IPS DF 6.9 (cell line): ENCODE results near the gene TENT4B.

ENCODE experiments used
- DNase-seq: peaks from one replicate; pipeline ENCODE4 v3.0.0-alpha.2; 2013; ENCODE audit warnings: low read depth, low spot score
- H3K27ac ChIP-seq: one replicate; pipeline ENCODE4 v1.5.1; 2013; ENCODE audit warnings: low read length, control low read depth
- H3K27me3 ChIP-seq: 2 replicates; pipeline ENCODE4 v1.6.1; 2013; ENCODE audit warnings: mild to moderate bottlenecking, low read length; ENCODE audit not compliant: control insufficient read depth, insufficient read depth
- H3K36me3 ChIP-seq: 2 replicates; pipeline ENCODE4 v1.6.1; 2013; ENCODE audit warnings: low read length; ENCODE audit not compliant: control insufficient read depth, insufficient read depth
- H3K4me1 ChIP-seq: 2 replicates; pipeline ENCODE4 v1.6.1; 2013; ENCODE audit warnings: low read length; ENCODE audit not compliant: control insufficient read depth, insufficient read depth
- H3K4me3 ChIP-seq: 2 replicates; pipeline ENCODE4 v1.5.1; 2013; ENCODE audit warnings: mild to moderate bottlenecking, low read length
- H3K9me3 ChIP-seq: 2 replicates; pipeline ENCODE4 v1.6.1; 2013; ENCODE audit warnings: low read length, inconsistent platforms; ENCODE audit not compliant: control insufficient read depth, insufficient read depth
- WGBS: extraction: QIAGEN DNeasy Blood & Tissue Kit; methylation state at CpG from one replicate; pipeline ENCODE4 v1.1.7; 2013; ENCODE audit warnings: mixed read lengths, missing lambda C conversion rate; ENCODE audit not compliant: insufficient read length, insufficient coverage; 5-methylcytosine and 5-hydroxymethylcytosine counted together

Gene TENT4B

DNA sequence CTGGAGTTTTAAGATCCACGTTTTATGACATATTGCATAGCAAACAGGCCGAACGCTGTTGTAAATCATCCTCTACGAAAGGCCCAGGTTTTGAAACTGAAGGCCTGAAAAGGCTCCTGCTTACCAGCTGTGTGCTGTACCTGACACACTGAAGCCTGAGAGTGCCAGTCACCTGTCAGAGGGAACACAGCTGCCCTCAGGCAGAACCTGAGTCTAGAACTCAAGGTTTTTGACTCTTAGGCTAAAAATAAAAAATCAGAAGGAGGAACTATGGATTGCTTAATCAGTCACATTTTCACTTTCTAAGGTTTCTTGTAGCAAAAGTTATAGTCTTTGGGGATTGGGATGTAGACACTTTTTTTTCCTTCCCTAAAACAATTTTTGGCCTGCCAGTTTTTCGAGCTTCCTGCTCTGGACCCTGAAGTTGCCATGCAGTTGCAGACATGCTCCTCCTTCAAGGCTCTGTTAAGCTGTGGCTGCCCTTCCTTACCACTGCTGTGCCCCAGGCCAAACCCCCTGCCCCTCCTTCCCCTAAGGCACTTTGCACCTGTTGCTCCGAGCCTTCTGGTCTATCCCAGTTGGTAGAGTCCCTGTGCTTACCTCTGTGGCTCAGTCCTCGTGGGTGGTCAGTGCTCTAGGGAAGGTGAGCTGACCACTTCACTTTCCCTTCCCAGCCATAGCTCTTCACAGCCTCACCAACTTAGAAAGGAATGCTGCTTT lies 56.6 kb downstream of the TENT4B start:
- no peak overlapping the region for H3K4me3 ChIP-seq
- no peak for DNase-seq
- H3K27me3 ChIP-seq = no peaks in the 10 kb centered on the region
- no peaks in the 10 kb centered on the region for H3K4me1 ChIP-seq
- no peaks in the 10 kb centered on the region for H3K9me3 ChIP-seq
- H3K27ac ChIP-seq = no peak overlapping the region
- H3K36me3 ChIP-seq = no peaks in the 10 kb centered on the region
- WGBS = no CpG with 5 or more reads among the region's 7 CpGs

GRCh38 chr16:50210266-50211038 lies 57.3 kb downstream of the TENT4B start:
- no peaks in the 10 kb centered on the region for H3K27me3 ChIP-seq
- no peak overlapping the region for H3K27ac ChIP-seq
- H3K4me3 ChIP-seq = no peak overlapping the region
- H3K9me3 ChIP-seq = no peaks in the 10 kb centered on the region
- WGBS = no CpG with 5 or more reads among the region's 5 CpGs
- no peaks in the 10 kb centered on the region for H3K4me1 ChIP-seq
- H3K36me3 ChIP-seq = no peaks in the 10 kb centered on the region
- DNase-seq = peak; percentile 55

- no peak overlapping the region for H3K4me3 ChIP-seq
- no peaks in the 10 kb centered on the region for H3K4me1 ChIP-seq
- no peak for DNase-seq
- no peak overlapping the region for H3K27ac ChIP-seq
- WGBS = no CpG with 5 or more reads among the region's 4 CpGs
- H3K36me3 ChIP-seq = no peaks in the 10 kb centered on the region
- H3K9me3 ChIP-seq = no peaks in the 10 kb centered on the region
- H3K27me3 ChIP-seq = no peaks in the 10 kb centered on the region
Observed at GRCh38 chr16:50213939-50214519, 60.9 kb downstream of the TENT4B start.

GRCh38 chr16:50215680-50216079 lies 62.6 kb downstream of the TENT4B start:
- no peaks in the 10 kb centered on the region for H3K4me1 ChIP-seq
- no CpG with 5 or more reads among the region's 4 CpGs for WGBS
- no peak for DNase-seq
- no peaks in the 10 kb centered on the region for H3K9me3 ChIP-seq
- H3K27ac ChIP-seq = no peak overlapping the region
- H3K36me3 ChIP-seq = no peaks in the 10 kb centered on the region
- H3K27me3 ChIP-seq = no peaks in the 10 kb centered on the region
- H3K4me3 ChIP-seq = no peak overlapping the region

DNA sequence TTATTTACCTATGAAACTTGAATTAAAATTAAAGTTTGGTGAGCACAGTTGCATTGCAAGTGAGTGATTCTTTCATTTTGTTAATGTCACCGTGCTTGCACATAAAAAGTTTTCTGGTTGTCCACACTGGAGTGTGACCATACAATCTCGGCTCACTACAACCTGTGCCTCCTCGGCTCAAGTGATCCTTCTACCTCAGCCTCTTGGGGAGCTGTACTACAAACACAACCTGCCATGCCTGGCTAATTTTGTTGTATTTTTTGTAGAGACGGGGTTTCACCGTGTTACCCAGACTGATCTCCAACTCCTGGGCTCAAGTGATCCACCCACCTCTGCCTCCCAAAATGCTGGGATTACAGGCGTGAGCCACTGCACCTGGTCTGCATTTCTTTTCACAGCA lies 63.1 kb downstream of the TENT4B start:
- DNase-seq = no peak

GRCh38 chr16:50219402-50219975 lies 66.4 kb downstream of the TENT4B start:
- Histone ChIP-seq H3K9me3 (no peaks in the 10 kb centered on the region), H3K27ac (no peak overlapping the region), H3K27me3 (no peaks in the 10 kb centered on the region), H3K4me1 (no peaks in the 10 kb centered on the region), H3K36me3 (no peaks in the 10 kb centered on the region), H3K4me3 (no peak overlapping the region)
- DNase-seq = no peak
- no CpG with 5 or more reads among the region's 4 CpGs for WGBS

More for the DNA sequence above, 63.1 kb downstream of the TENT4B start:
- no peaks in the 10 kb centered on the region for H3K9me3 ChIP-seq
- no peak overlapping the region for H3K4me3 ChIP-seq
- H3K27me3 ChIP-seq = no peaks in the 10 kb centered on the region
- H3K36me3 ChIP-seq = no peaks in the 10 kb centered on the region
- no peaks in the 10 kb centered on the region for H3K4me1 ChIP-seq
- no CpG with 5 or more reads among the region's 6 CpGs for WGBS
- H3K27ac ChIP-seq = no peak overlapping the region

- H3K4me3 ChIP-seq = no peak overlapping the region
- DNase-seq = no peak
- no peaks in the 10 kb centered on the region for H3K27me3 ChIP-seq
- H3K9me3 ChIP-seq = no peaks in the 10 kb centered on the region
- H3K36me3 ChIP-seq = 0 out of 2 replicates have a peak, but pooled peaks cover 2% of the 10 kb centered on the region
- no peak overlapping the region for H3K27ac ChIP-seq
- no CpG with 5 or more reads among the region's 3 CpGs for WGBS
- H3K4me1 ChIP-seq = no peaks in the 10 kb centered on the region
Observed at GRCh38 chr16:50224286-50224685, 71.2 kb downstream of the TENT4B start.

DNA sequence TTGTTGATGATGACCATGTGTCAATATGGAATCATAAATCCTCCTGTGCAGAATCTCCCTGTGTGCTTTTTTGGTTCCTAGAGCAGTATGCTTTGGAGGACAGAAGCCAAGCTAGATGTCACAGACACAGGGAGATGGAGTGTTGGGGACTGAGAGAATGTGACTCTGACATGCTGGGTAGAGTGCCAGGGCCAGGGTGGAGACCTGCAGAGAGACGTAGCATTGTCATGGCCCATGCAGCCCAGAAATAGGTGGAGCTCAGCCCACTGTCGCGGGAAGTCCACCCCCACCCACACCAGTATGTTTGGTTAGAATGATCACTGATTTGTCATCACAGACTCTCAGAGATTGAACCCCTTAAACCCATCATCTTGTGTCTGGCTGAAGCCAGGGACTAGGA lies 74.0 kb downstream of the TENT4B start:
- no peak overlapping the region for H3K27ac ChIP-seq
- H3K36me3 ChIP-seq = 0 out of 2 replicates have a peak, but pooled peaks cover 2% of the 10 kb centered on the region
- H3K4me3 ChIP-seq = no peak overlapping the region
- no peaks in the 10 kb centered on the region for H3K27me3 ChIP-seq
- H3K9me3 ChIP-seq = no peaks in the 10 kb centered on the region
- no CpG with 5 or more reads among the region's 3 CpGs for WGBS
- no peaks in the 10 kb centered on the region for H3K4me1 ChIP-seq
- no peak for DNase-seq

DNA sequence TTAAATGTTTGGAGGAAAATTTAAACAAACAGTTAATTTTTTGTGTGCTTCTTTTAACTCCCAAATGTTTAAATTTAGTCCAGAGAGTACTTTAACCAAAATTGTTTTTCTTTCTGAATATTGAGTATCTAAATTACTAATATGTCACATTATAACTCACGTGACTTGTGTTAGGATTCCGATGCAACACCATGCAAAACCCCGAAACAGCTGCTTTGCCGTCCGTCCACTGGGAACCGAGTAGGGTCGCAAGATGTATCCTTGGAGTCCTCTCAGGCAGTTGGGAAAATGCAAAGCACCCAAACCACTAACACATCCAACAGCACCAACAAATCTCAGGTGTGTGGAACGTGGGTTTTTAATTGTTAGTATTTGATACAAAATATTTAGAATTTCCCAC lies 74.6 kb downstream of the TENT4B start:
- no peak for DNase-seq
- Histone ChIP-seq H3K36me3 (0 out of 2 replicates have a peak, but pooled peaks cover 2% of the 10 kb centered on the region), H3K4me1 (no peaks in the 10 kb centered on the region), H3K4me3 (no peak overlapping the region), H3K27me3 (no peaks in the 10 kb centered on the region), H3K9me3 (no peaks in the 10 kb centered on the region), H3K27ac (no peak overlapping the region)
- no CpG with 5 or more reads among the region's 8 CpGs for WGBS

DNA sequence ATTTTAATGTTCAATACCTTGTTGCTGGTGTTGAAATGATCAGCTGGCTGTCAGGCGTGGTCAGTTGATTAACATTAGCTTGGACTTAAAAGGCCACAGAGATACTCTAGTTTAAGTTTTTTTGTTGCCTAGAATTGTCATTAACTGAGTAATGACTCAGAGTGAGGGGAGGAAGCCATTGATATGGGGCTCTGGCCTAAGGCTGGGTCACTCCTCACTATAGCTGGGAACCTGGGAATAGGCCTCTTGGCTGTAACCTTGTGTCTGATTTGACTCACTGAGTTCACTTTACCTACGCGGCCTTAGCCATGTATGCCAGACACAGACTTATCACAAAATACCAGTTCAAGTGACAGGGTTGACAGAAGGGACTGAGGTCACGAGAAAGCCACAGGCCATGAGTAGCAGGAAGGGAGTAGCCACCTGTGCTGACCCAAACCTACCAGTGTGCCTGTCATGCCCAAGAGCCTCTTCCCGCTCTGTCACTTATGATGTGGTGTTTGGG lies 75.3 kb downstream of the TENT4B start:
- H3K4me3 ChIP-seq = no peak overlapping the region
- no peak for DNase-seq
- 0 out of 2 replicates have a peak, but pooled peaks cover 2% of the 10 kb centered on the region for H3K36me3 ChIP-seq
- no CpG with 5 or more reads among the region's 5 CpGs for WGBS
- no peaks in the 10 kb centered on the region for H3K9me3 ChIP-seq
- no peak overlapping the region for H3K27ac ChIP-seq
- no peaks in the 10 kb centered on the region for H3K27me3 ChIP-seq
- H3K4me1 ChIP-seq = no peaks in the 10 kb centered on the region
